ENCODE data around the gene TMSB10.
A peak's percentile ranks its signal among the peaks of the same experiment; 100 is the strongest.

DNA sequence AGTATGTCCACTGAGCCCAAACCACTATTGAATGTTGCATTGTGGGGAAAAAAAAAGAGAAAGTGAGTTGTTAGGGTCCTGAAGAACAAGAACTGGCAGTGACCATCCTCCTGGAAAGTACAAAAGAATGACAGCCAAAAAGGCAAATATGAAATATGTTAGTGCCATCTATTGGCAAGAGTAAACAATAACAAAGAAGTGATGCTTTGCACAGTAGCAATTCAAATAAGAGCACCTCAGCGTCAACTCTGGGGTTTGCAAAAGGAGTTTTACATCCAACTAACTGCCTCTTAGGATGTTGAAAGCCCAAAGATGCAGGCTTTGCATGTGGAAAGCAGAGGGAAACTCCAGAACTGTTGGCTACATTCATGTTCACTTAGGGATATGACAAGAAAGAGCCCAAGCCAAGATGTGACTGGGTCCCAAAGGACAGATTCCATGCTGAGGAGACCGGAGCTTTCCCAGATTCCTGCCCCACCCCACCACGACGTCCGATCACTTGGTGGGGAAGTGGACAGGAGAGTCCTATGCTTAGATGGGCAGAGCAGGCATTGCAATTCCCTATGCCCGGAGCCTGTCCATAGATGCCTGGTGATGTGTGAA, 40.2 kb upstream of the TMSB10 start:
- TF ChIP-seq EZH2 (IDR thresholded peaks at IDR 0.05; ENCODE audit: borderline replicate concordance, low read length) (no peak), CTCF (IDR thresholded peaks at IDR 0.05; ENCODE audit: low read length) (peak; percentile 45; the same call in 1 of the 2 replicates)
